Measurements from ENCODE around the gene DHRSX.
"Not testable (repeated sequence)": the region's sequence is repeated elsewhere in the genome, so short reads cannot be mapped to it uniquely, and the experiment has no call there.

The DHRSX gene

GRCh38 chrX:2495595-2495994 is 5.2 kb downstream of the DHRSX start:
- DNase-seq, result no peak

- DNase-seq, result no peak
Observed at GRCh38 chrX:2492531-2493218, 8.1 kb downstream of the DHRSX start.

GRCh38 chrX:2490634-2491033 is 10.1 kb downstream of the DHRSX start:
- DNase-seq, result no peak

- no peak for DNase-seq
Observed at GRCh38 chrX:2489446-2490445, 11.0 kb downstream of the DHRSX start.

GRCh38 chrX:2488621-2489285 is 12.0 kb downstream of the DHRSX start:
- no peak for DNase-seq

GRCh38 chrX:2487366-2487765 is 13.4 kb downstream of the DHRSX start:
- no peak for DNase-seq

DNA sequence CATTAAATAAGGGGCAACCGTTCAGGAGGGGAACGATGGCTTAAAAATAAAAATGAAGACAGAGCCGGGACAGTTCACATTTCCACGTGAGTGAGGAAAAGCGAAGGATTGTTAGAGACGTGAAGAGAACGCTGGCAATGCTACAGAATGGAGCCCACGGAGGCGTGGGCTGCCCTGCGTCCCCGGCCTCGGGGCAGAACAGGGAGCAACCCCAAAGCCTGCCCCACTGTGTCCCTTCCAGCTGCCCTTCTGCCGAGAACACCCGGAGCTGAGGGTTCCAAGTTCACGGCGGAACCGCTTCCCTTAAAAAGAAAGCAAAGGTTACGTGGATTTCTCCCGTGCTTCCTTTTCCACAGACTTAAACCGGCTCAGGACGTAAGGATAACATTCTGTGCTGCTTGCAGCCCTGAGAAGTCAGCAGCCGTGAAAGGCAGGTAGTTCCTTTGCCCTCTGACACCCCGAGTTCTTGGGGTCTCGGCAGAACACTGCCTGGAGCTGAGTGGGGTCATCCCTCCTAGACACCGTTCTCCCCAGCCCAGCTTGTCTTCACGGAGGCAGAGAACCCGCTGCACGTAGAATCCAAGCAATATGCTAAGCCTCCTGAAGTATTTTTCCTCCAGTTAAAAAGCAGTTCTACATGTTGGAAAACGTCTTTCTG is 14.2 kb downstream of the DHRSX start:
- no peak for DNase-seq

DNA sequence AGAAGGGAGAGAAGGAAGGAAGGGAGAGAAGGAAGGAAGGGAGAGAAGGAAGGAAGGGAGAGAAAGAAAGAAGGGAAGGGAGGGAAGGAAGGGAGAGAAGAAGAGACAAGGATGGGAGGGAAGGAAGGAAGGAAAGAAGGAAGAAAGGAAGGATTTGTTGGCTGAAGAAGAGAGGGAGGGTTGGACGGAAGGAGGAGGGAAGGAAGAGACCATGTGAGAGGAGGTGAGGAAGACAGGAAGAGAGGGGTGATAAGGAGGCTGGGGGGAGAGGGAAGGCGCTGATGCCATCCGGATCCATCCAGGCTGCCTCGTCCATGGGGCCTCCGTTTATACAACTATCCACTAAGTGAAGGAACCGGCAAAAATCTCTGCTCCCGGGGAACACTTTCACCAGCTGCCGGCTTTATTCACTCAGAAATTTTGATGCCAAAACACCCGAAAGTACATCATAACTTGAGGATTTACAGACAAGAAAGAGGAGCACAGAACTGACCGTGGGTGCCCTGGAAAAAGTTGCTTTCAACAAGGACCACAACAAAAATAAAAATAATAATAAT is 14.9 kb downstream of the DHRSX start:
- no peak for DNase-seq

- DNase-seq, result no peak
Observed at GRCh38 chrX:2484721-2485648, 15.8 kb downstream of the DHRSX start.

GRCh38 chrX:2484256-2484655 is 16.5 kb downstream of the DHRSX start:
- no peak for DNase-seq

GRCh38 chrX:2483398-2484060 is 17.2 kb downstream of the DHRSX start:
- no peak for DNase-seq

DNA sequence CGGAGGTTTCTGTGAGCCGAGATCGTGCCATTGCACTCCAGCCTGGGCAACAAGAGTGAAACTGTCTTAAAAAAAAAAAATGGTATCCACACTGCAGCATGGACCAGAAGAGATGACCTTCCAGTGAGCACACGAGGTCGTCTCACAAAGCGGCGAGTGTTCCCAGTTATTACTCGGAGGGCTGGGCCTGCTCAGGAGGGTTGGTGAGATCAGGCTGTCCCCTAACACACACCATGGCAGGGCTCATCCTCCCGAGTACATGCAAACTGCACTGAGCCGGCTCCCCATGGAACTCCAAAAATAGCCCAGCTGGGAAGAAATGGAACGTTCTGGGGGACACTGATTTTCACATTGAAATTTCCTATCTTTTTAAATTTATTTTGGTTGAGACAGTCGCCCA is 19.2 kb downstream of the DHRSX start:
- DNase-seq, result not testable (repeated sequence)

DNA sequence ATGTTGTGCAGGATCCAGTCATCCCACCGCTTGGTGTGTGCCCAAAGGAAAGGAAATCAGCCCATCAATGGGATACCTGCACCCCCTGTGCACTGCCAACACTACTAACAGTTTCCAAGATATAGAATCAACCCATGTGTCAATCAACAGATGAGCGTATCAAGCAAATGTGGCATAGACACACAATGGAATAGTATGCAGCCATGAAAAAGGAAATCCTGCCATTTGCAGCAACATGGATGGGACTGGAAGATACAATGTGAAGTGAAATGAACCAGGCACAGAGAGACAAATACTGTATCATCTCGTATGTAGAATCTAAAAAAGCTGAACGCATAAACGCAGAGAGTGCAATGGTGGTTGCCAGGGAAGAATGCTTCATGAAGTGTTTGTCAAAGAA is 20.8 kb downstream of the DHRSX start:
- DNase-seq, result not testable (repeated sequence)

GRCh38 chrX:2479420-2479780 is 21.4 kb downstream of the DHRSX start:
- DNase-seq, result no peak

GRCh38 chrX:2478546-2479419 is 22.0 kb downstream of the DHRSX start:
- DNase-seq, result no peak

DNA sequence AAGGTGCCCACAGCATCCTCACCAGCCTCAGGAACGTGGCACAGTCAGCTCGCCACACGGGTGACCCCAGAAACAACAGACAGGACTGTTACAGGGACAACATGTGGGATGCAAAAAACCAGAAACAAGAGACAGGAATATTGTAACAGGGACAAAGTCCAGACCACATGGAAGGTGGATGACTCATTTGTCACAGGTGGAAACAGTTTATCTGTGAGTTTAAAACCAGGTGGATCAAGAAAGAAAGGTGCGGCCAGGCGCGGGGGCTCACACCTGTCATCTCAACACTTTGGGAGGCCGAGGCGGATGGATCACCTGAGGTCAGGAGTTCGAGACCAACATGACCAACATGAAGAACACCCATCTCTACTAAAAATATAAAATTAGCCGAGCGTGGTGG is 23.5 kb downstream of the DHRSX start:
- DNase-seq, result not testable (repeated sequence)

DNA sequence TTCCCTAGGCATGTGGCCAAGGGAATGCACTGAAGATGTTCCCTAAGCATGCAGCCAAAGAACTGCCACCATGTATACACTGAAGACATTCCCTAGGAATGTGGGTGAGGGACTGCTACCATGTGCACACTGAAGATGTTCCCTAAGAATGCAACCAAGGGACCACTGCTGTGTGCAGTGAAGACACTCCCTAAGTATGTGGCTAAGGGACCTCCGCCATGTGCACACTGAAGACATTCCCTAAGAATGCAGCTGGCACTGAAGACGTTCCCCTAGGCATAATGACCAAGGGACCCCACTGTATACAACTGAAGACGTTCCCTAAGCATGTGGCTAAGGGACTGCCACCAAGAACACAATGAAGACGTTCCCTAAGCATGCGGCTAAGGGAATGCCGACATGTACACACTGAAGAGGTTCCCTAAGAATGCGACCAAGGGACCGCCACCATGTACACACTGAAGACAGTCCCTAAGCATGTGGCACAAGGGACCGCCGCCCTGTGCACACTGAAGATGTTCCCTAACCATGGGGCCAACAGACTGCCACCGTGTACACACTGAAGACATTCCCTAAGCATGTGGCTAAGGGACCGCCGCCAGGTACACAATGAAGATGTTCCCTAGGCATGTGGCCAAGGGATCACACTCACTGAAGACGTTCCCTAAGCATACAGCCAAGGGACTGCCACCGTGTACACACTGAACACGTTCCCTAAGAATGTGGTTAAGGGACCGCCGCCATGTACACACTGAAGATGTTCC is 25.6 kb downstream of the DHRSX start:
- no peak for DNase-seq

GRCh38 chrX:2474280-2474962 is 26.4 kb downstream of the DHRSX start:
- DNase-seq, result no peak

Data from inflammatory macrophage treated with lipopolysaccharide for 1 hour (primary cell).